GM21576 (cell line): ENCODE data around the gene PRR23A.
"Not testable (repeated sequence)": the region's sequence is repeated elsewhere in the genome, so short reads cannot be mapped to it uniquely, and the experiment has no call there.

Source experiments
- ATAC-seq: cut with Tn5 transposase; IDR thresholded peaks from one replicate; pipeline ENCODE4 v1.9.1; 2021; ENCODE audit warnings: mild to moderate bottlenecking, moderate library complexity; ENCODE audit not compliant: unreplicated experiment

Gene PRR23A

DNA sequence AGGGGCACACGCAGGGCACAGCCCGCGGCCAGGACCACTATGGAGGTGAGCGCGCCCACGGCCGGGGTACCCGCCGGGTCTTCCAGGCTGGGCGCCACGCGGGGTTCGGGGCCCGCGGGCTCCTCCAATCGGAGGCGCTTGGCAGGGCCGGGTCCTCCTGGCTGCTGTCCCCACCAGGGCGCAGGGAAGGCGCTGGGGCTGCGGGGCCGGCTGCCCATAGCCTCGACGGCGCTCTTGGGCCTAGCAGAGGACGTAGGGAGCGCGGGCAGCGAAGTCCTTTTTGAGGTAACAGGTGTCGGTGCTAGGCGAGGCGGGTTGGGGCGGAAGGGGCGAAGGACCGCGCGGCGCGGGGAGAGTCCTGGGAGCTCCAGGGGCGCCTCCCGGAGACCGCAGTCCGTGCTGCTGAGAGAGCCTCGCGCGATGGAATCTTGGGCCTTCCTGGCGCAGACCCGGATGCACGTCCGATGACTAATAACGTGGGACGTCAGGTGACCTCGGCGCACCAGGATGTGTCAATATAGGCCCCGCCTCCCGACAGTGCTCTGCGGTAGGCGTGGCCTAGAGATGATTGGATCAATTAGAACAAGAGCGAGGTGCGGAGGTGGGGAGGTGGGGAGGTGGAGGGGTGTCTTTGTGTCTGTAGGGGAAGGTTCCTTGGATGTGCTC lies at the start of gene PRR23A:
PRR23A (minus strand) TSS at position 218 of the 666 bp plus-strand sequence; CDS start at position 218, 0 bp downstream.
- ATAC-seq, result no peak

DNA sequence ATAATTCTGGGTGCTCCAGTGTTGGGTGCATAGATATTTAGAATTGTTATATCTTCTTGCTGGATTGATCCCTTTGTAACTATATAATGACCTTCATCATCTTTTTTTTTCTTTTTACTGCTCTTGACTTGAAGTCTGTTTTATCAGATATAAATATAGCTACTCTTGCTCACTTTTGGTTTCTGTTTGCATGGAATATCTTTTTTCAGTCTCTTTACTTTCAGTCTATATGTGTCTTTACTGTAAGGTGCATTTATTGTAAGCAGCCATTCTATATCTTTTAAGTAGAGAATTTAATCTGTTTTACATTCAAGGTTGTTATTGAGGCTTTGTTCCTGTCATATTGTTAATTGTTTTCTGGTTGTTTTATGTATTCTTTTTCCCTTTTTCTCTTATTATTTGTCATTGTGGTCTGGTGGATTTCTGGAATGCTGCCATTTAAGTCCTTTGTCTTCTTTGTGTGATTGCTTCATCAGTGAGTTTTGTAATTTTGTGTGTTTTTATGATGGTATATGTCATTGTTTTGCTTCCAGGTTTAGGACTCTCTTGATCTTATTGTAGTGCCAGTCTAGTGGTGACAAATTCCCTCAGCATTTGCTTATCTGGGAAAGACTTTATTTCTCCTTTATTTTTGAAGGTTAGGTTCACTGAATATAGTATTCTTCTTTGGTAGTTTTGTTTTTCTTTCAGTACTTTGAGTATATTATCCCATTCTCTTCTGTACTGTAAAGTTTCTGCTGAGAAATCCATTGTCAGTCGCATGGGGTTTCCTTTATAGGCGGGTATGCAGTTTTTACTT lies 46.9 kb upstream of the PRR23A start:
- no peak for ATAC-seq

DNA sequence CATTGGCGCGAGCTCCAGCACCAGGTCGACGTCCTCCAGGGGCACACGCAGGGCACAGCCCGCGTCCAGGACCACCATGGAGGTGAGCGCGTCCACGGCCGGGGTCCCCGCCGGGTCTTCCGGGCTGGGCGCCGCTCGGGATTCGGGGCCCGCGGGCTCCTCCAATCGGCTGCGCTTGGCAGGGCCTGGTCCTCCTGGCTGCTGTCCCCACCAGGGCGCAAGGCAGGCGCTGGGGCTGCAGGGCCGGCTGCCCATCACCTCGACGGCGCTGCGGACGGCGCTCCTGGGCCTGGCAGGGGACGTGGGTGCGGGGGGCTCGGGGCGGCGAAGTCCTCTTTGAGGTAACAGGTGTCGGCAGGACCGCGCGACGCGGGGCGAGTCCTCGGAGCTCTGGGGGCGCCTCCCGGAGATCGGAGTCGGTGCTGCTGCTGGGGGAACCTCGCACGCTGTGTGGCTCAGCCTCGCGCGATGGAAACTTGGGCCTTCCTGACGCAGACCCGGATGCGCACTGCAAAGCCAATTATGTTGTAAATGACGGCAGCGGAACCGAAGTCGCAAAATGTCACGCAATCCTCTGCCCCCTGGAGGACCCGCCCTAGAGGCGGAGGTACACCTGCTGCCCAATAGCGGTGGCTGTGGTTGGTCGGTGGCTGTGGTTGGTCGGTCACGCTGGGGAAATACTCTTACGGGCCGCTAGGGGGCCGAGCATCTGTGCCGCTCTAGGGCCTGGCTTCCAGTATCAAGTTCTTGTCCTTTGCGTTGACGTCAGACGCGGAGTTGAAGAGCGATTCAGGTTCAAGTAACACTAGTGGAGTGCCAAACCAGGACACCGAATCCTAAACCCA lies 38.5 kb upstream of the PRR23A start, which contains the start of gene PRR23C:
PRR23C (minus strand) TSS at position 527 of the 845 bp plus-strand sequence; CDS start at position 255, 272 bp downstream.
- no peak for ATAC-seq

DNA sequence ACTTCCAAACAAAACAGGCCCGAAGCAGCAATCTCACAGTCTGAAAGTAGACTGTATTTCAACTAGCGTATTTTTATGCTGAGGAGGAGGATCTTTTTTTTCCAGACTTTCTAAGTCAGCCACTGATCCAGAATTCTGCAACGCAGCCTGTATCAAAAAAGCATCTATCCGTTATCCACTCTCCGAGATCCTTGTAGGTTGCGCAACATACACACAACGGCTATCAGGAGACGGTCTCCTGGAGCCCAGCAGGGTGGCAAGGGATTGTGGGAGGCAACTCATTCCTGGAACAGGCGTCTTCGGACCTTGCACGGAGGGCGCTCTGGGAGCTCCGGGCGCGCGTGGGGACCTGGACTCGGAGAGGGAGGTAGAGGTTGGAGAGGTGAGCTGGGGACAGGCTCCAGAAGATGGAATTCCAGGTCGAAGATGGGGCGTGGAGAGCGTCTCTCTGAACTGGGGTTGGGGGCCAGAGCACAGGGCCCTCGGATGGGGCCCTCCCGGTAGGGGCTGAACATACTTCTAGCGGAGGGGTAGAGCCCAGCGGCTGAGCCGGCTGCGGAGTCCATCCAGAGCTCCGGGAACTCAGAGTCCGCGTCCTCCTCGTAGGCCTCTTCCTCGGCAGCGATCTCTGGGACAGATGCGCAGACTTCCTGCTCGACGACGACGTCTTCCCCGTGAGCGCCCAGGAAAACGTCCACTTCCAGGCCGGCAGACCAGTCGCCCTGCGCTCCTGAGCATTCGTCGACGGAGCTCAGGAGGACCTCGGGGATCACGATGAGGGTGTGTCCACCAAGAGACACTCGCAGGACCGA lies 37.7 kb upstream of the PRR23A start:
- ATAC-seq, result no peak

DNA sequence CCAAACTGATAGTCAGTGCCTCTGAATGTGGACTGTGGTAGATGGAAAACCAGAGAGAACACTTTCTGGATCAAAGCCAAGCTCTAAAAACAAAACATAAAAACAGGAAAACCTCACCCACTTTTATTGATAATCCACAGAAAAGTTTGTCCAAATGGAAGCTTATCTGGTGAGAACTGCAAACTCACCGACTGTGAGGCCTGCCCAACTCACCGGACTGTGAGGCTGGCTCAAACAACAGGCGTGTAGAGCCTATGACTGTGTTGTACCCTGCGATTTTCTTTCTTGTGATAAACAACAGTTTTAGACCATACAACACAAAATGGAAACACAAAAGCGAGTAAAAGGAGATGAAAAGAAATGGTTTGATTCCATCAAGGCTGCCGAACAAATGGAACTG lies 31.4 kb upstream of the PRR23A start:
- no peak for ATAC-seq

DNA sequence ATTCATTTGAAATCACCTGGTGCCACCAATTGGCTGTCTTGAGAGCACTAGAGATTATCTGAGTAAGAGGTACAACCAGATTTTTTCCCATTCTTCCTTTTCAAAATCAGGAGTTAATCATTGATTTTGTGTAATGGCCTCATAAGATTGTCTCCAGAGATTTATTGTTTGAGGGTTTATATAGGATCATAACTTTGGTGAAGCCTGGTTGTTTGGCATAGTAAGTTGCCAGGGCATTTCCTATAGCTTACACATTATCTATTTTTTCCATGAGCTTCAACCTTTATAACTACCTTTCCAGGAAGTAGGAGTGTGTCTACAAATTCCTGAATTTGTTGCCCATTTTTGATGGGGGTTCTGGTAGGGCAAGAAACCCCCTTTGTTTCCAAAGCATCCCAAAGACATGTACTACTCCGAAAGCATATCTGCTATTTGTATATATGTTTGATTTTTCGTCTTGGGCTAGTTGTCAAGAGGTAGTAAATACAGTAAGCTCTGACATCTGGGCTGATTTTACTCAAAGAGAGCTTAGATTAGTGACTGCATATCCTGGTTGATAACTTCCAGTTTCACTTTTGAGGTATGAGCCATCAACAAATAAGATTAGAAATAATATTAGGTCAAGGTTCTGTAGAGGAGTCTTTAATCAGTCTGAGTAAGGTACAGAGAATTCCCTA lies 26.4 kb upstream of the PRR23A start:
- no peak for ATAC-seq

DNA sequence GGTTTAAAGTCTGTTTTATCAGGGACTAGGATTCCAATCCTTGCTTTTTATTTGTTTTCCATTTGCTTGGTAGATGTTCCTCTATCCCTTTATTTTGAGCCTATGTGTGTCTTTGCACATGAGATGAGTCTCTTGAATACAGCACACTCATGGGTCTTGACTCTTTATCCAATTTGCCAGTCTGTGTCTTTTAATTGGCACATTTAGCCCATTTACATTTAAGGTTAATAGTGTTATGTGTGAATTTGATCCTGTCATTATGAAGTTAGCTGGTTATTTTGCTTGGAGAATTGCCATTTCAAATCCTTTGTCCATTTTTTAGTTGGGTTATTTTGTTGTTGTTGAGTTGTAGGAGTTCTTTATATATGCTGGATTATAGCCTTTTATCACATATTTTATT lies 24.5 kb upstream of the PRR23A start:
- ATAC-seq, result not testable (repeated sequence)

DNA sequence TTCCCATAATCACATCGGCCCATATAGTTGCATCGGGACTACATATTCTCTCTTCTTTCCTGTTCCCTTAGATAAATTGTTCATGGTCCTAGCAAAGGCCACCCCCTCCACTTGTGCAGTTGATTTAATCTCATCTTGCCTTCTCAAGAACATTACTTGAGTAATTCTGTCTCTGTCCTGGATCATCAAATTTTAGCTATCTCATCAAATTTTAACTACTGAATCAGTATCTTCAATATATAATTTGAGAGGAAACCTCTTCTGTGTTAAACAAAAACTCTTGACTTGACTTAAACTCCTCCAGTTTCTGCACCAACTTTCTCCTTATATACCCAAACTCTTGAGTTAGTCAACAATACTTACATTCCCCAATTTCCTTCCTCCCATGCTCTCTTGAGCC lies 18.9 kb upstream of the PRR23A start:
- ATAC-seq, result no peak

DNA sequence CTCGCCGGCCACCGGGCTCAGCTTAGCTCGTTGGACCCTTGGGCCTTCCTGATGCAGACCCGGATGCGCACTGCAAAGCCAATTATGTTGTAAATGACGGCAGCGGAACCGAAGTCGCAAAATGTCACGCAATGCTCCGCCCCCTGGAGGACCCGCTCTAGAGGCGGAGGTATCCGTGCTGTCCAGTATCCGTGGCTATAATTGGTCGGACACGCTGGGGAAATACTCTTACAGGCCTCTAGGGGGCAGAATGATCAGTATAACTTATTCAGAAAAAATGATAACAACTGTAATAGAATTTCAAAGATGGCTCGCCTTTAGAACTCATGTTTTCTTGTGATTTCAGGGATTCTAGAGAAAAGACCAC lies 14.8 kb upstream of the PRR23A start, which contains the start of gene PRR23B:
PRR23B (minus strand) TSS at position 59 of the 367 bp plus-strand sequence. CDS start 265 bp downstream, outside the sequence.
- ATAC-seq, result no peak

DNA sequence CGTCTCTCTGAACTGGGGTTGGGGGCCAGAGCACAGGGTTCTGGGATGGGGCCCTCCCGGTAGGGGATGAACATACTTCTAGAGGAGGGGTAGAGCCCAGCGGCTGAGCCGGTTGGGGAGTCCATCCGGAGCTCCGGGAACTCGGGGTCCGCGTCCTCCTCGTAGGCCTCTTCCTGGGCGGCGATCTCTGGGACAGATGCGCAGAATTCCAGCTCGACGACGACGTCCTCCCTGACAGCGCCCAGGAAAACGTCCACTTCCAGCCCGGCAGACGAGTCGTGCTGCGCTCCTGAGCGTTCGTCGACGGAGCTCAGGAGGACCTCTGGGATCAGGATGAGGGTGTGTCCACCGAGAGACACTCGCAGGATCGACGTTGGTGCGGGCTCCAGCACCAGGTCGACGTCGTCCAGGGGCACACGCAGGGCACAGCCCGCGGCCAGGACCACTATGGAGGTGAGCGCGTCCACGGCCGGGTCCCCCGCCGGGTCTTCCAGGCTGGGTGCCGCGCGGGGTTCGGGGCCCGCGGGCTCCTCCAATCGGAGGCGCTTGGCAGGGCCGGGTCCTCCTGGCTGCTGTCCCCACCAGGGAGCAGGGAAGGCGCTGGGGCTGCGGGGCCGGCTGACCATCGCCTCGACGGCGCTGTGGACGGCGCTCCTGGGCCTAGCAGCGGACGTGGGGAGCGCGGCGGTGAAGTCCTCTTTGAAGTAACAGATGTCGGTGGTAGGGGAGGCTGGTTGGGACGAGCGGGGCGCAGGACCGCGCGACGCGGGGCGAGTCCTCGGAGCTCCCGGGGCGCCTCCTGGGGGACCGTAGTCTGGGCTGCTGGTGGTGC lies 14.2 kb upstream of the PRR23A start:
- ATAC-seq, result no peak

DNA sequence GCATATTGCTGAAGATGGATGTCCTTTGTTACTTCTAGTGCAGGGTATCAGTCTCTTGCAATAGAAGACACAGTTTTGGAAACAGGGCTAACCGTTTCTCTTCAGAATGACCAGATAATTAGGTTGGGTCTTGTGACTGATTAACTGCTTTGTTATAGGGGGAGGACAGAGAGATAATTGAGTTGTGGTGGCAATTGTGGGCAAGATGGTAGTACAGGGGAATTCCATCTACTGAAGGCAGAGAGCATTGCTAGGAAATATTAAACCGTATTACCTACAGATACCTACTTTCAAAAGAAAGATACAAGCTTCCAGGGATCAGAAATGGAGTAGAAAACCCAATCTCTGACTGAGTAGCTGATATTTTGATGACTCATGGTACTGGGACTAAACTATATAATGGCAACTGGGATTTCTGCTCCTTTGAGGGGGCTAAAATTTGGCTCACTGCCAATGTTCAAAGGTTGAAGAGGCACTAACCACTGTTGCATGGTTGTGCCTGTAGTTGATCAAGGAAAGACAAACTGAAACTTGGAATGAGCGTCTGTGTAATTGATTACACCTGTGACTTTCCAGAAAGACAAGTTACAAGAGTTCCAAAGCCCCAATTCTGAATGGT lies 10.5 kb upstream of the PRR23A start:
- no peak for ATAC-seq

DNA sequence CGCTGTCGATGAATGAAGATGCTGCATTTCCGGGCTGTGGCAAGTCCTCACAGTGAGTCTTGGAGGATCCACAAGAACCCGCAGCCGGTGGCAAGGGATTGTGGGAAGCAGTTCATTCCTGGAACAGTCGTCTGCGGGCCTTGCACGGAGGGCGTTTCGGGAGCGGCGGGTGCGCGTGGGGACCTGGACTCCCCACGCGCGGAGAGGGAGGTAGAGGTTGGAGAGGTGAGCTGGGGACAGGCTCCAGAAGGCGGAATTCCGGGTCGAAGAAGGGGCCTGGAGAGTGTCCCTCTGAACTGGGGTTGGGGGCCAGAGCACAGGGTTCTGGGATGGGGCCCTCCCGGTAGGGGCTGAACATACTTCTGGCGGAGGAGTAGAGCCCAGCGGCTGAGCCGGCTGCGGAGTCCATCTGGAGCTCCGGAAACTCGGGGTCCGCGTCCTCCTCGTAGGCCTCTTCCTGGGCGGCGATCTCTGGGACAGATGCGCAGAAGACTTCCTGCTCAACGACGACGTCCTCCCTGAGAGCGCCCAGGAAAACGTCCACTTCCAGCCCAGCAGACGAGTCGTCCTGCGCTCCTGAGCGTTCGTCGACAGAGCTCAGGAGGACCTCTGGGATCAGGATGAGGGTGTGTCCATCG lies 593 bp downstream of the PRR23A start:
- ATAC-seq, result no peak

DNA sequence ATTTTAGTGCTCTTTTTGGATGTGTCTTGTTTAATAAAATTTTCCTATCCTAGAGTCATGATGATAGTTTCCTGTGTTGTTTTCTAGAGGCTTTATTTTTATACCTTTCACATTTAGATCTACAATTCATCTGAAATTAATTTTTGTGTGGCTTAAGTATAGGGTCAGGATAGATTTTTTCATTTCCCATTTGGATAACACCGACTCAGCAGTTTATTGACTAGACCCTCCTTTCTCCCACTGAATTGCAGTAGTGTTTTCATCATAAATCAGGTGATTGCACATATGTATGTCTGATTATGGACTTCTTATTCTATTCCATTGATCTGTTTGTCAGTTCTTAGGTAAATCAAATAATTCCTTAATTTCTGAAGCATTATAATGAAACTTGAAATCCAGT lies 10.4 kb downstream of the PRR23A start:
- no peak for ATAC-seq

DNA sequence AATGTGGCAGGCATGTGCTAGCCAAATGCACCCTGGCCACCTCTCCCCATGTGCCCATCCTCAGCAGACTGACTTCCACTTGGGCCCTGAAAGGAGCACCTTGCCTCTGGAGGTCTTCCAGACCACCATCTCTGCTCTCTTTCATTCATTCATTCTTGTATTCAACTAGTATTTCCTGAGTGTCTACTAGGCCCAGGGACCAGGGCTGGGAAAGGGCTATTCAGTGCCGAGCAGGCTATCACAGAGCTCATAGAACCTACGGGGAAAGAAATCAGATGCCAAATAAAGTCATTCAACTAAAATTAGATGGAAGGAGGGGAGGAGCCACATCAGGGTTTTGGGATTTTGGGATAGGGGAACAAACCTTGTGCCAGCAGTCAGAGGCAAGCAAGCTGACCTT lies 18.9 kb downstream of the PRR23A start:
- ATAC-seq, result no peak

DNA sequence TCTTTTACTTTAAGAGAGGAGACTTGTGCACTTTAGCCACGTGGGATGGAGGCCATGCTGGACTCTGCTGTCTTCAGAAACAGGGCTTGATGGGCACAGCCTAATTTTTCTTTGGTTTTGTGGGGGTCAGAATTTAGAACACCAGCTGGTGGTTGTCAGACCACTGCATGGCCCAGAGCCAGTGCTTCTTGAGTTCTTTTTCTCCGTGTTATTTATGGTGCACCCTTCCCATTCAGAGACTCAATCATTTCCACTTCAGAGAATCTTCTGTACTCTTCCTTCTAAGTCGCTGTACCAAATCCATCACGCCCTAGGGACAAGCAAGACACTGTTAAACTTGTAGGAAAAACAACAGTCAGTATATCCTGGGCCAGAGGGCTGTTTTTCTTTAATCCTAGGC lies 20.1 kb downstream of the PRR23A start:
- ATAC-seq, result no peak

DNA sequence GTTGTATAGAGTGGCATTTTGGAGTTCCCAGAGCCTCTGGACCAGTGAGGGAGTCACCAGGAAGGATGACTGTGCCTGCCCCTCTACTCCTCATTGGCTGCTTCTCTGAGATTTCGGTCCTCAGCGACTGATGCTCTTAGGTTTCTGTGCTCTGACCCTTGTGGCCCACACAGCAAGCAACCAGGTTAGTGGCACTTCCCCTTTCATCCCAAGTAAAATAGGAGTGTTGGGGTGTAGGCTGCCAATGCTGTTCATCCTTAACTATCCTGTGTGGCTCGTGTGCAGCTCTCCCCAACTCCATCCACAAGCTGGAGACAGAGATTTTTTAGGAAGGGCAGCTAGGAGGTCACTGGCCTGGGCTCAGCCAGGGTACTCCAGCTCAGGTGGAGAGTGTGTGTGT lies 21.3 kb downstream of the PRR23A start:
- no peak for ATAC-seq

DNA sequence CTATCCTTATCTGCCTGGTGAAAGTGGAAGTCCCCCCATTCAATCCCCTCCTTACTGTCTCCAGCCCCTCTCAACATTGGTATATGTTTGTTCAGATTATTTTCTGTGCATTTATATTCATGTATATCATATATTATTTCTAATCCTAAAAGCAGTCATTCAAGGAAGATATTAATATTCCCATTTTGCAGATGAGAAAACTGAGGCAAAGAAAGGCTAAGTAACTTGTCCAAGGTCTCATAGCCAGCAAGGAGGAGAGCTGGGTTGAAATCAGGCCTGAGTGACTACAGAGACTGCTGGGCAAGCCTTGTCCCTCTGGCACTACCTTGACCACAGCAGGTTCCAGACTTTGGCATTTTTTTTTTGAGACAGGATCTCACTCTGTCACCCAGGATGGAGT lies 30.0 kb downstream of the PRR23A start:
- no peak for ATAC-seq

DNA sequence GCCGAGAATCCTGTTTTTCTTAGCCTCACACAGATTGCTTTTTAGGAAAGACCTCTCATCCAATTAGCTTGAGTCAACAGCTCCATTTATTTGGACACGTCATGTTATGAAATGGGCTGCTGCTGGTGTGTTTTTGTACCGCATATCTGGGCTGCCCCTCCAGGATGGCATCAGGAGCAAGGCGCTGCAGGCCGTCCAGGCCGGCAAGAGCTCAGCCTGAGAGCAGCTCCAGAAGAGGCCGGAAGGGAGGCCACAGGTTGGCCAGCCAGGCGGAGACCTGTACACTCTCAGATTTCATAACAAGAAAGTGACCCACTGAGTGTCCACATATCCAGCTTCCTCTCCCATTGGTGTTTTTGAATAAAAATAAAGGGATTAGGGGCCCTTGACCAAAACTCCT lies 30.7 kb downstream of the PRR23A start:
- ATAC-seq, result no peak
